Measurements from ENCODE around the gene FGF23.

The FGF23 gene

DNA sequence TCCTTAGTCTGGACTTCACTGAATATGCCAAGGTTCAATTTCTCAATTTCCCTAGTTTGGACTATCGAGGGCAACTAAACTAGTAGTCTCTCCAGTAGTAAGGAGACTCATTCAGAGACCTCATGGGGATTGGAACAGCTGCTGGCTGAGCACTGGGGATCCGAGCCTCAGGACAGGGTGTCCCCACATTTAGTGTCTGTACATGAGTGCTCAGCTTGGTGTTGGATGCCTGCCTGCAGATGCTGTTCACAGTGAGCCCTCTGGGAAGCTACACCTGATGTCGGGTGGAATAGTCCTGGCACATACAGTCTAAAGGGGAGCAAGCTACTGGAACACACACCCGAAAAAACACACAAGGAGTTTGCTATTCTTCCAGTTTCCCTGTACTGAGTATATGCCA lies 820 bp upstream of the FGF23 start:
- no peak for DNase-seq

DNA sequence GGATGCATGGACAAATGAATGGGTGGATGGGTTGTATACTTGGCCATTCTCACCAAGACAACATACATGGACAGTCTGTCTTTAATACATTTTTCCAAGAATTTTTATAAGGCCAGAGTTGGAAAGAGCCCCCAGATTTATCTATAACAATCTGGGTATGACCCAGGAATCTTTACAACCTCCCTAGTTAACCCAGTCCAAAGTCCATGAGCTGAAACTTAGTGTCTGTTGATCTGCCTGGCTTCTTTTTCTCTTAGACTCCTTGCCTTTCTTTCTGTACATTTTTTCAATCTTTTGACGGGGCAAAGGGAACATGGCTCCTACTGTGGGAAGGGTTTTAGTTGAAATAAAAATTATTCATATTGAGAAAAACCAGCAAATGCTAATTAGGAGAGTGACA lies 740 bp downstream of the FGF23 start:
- no peak for DNase-seq

DNA sequence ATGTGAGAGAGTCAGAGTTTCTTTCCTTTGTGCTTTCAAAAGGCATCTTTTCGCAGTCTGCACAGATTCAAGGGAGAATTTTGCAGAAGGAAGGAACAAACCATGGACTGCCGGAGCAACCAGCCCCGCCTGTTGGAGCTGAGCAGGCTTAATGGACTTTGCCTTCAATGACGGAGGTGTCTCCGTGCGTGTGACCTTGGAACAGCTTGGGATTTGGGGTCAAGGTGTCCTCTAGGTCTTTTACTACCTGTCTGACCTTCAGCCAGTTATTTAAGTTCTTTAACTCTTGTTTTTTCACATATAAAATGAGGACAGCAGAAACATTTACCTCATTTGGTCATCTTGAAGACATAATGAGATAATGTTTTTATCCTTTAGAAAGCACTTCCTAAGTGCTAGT lies 4.1 kb downstream of the FGF23 start:
- DNase-seq, result no peak

DNA sequence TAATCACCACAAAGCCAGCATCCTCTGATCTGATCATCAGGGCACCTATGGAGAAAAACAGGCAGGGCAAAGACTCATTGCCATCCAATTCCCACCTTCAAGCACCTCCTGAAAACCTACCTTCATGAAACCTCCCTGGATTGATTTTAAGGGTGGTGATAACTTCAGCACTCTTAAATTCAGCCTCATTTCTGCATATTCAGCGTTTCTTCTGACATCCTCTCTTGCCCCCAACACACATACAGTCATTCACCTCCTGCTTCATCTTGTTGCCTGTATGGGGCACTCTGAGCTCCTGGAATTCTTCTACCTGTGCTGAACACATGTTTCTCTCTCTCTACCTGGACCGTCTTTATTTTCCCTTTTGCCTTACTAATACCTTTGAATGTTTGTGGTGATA lies 6.9 kb downstream of the FGF23 start:
- no peak for DNase-seq

DNA sequence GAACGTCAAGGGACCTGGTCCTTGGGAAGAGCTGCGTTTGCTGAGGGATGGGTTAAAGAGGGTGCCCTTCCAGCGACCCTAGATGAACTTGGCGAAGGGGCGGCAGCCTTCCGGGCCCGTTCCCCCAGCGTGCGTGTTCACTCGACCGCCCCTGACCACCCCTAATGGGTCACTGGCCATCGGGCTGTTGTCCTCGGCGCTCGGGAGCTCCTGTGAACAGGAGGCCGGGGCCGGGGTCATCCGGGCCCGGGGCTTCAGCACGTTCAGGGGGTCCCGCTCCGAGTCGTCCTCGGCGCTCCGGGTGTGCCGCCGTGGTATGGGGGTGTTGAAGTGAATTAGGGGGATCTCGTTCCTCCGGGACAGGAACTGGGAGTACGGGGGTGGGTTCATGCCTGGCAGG lies 9.2 kb downstream of the FGF23 start:
- no peak for DNase-seq

DNA sequence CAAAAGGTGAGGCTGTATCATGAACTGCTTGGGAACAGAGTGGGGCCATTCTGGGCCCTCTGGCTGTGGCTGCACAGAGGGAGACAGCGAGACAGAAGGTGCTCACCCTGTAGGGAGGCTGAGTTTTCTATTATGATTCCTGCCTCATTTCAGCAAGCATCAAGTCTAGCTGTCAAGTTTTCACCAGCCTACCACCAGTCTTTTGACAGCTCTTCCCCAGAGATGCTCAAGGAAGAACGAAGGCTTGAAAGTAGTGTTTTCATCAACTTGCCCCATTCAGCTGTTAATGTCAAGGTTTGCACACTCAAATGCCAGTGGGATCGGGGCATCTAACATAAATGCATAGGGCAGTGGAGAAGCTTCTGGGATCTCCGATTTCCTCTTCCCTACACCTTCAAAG lies 10.0 kb downstream of the FGF23 start:
- DNase-seq, result no peak

DNA sequence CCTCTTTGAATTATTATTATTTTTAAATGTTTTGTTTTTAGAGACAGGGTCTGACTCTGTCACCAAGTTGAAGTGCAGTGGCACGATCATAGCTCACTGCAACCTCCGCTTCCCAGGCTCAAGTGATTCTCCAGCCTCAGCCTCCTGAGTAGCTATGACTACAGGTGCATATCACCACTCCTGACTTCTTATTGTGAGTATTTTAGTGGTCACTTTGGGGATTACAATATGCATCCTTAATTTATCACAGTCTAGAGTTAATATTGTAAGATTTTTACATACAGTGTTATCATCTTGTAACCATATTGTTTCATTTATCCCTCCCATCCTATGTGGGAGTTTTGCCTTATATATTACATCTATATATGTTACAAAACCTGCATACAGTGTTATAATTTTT lies 13.4 kb downstream of the FGF23 start:
- DNase-seq, result no peak

DNA sequence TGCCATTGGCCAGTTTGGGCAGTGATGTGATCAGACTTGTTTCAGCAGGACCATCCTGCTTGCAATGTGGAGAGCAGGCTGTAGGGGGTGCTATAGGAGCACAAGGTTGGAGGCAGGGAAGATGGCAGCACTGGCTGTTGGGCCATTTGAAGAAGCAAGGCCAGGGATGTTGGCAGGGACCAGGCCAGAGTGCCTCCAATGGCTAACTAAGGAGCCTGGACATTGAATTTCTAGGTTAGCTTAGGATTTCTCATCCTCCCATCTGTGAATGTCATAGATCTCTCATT lies 23.5 kb downstream of the FGF23 start:
- DNase-seq, result no peak

DNA sequence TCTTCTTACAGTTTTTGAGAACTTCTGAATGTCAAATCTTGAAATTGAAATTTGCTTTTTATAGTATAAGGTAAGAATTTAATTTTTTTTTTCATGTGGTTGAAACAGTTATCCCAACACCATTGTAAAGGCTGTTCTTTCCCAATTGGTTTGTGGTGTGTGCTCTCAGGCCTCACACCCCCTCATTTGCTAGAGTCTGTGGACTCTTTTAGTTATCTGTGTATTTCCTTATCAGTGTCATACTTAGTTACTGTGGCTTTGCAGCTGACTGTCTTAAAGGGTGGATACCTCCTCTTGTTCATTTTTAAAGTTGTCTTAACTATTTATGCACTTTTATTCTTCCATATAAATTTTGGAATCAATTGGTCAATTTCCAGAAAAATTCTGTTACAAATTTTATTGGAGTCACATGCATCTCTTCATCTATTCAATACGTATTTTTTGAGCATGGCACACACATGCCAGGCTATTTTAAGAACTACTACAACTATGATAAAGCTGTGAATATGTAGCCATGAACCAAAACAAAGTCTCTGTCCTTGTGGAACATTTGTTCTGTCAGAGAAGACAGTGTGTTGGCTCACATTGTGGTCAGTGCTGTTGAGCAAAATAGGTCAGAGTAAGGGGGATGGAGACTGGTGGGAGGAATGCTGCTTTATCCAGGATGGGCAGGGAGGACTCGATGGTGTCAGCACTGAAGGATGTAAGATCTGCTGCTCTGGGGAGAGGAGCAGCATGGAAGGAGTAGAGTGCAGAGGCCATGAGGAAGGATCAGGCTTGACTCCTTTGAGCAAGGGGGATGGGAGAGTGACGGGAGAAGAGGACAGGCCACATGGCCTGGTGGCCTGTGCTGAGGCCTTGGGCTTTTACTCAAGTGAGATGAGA lies 24.1 kb downstream of the FGF23 start:
- no peak for DNase-seq

DNA sequence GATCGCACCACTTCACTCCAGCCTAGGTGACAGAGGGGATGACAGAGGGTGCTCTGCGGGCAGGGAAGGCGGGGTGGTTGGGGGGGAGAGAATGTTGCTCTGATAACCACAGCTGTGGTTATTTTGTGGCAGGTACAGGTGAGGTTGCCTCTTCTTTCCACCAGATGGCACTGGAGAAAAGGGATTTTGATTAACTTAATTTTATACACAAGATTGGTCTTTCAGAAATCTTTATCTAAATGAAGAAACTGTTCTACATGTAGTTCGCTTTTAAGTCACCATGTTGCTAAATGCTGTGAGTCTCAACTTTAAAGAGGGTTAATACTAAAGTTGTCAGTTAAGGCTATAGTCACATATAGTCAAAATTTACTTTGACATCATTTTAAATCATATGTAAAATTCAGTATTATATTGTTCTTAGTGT lies 25.7 kb downstream of the FGF23 start:
- DNase-seq, result no peak

DNA sequence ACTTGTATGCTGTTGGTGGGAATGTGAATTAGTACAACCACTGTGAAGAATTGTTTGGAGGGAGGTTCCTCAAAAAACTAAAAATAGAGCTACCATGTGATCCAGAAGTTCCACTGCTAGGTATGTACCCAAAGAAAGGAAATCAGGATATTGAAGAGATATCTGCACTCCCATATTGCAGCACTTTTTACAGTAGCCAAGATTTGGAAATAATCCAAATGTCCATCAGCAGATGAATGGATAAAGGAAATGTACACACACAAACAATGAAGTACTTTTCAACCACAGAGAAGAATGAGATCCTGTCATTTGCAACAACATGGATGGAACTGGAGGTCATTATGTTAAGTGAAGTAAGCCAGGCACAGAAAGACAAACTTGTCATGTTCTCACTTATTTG lies 32.6 kb downstream of the FGF23 start:
- no peak for DNase-seq

DNA sequence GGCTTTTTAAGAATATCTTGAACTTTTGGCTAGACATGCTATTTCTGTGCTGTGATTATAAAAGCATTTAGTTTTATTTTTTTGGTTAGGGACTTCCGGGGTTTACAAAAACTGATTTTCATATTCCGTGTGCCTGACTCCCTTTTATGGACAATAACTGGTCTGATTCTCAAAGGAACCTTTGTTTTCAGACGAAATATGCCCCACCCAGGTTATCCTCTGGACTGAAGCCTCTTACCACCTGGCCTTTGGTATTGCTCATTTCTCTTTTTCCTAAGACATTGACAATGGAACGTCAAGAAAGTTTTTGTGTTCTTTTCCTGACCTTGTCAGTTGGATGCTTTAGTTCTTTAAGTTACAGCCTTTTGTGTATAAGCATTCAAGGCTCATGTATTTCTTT lies 47.7 kb downstream of the FGF23 start:
- DNase-seq, result no peak

DNA sequence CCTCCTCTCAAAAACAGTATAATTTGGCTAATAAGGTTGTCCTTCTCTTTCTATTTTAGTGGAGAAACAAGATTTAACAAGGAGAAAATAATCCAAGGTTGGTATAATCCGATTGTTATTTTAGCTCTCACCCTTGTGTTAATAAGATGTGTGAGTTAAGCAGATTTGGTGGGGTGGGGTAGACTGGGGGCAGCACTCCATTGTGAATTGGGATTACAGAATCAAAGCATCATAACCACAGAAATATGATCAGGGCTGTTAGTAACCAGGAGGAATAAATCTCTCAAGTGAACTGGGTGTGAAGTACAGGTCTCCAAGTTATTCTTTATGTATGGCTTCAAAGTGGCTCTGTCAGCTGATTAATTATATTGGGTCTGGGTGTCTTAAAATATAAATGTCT lies 48.3 kb downstream of the FGF23 start:
- DNase-seq, result no peak

DNA sequence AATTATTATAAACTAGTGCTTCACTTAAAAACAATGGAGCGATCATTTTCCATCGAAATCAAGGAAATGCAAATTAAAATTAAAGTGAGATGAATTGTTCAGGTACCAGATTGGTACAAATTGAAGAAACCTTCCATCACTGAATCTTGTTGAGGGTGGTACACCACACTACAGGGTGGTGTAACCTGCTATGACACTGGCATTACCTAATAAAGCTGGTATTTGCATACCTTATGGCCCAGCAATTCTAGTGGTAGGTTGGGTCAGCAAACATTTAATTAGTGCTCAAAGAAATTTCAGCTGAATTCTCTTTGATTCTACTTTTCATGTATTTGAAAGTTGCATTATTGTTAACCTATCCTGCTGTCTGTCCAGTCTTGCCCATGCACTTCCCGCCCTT lies 49.3 kb downstream of the FGF23 start:
- no peak for DNase-seq

DNA sequence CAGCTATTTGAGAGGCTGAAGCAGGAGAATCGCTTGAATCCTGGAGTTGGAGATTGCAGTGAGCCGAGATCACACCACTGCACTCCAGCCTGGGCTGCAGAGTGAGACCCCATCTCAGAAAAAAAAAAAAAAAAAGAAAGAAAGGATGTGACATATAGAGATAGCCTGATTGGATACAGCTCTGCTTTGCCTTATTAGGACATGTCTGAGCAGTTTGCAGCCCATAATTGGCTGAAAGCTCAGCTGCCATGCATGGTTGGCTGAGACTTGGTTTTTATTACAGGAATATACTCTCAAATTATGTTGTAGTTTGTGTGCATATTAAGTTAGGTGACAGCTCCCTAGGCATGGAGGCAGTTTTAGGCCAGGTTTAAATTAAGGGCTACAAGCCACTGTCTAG lies 52.2 kb downstream of the FGF23 start:
- no peak for DNase-seq

DNA sequence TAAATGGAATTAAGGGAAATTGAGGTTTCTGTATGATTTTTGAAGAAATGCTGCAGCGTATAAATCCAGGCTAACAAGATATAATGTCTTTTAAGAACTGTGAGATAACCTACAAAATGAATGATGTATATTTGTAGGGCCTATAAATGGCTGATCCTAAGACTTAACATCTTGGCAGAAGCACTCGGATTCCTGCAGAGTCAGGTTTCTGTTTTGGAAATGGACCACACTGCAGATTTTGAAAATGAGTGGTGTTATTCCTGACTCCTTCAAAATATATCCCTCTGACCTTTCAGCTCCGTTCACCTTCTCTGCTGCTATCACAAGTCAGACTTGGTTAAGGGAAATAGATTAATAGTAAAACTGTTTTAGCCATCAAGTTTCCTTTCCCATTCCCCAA lies 53.5 kb downstream of the FGF23 start:
- DNase-seq, result no peak

DNA sequence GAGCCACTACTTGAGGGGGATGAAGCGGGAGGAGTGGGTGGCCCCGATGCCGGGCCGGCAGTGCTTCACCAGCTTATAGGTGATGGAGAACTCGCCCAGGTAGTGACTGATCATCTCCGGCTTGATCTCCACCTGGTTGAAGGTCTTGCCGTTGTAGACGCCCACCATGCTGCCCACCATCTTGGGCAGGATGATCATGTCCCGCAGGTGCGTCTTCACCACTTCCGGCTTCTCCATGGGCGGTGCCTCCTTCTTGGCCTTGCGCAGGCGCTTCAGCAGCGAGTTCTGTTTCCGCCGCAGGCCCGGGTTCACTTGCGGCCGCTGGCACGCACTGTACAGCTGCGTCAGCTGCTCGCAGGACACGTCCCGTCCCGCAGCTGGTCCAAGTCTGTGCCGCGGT lies 55.1 kb downstream of the FGF23 start:
- no peak for DNase-seq

DNA sequence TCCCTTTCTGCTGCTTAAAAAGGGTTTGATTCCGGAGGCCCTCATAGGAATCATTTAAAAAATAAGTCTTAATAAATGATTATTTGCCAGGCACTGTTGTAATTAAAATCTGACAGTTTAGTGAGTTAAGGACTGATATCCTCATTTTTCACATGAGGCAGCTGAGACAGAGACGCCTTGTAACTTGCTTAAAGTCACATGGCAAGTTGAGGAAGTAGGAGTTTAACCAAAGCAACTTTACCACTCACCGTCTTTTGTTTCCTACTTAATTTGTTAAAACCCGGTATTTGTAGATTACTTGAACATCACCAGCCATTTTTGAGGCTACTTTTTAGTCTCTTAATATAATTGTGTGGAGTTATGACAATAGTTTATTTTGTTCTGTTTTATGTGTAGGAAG lies 56.1 kb downstream of the FGF23 start:
- DNase-seq, result no peak

DNA sequence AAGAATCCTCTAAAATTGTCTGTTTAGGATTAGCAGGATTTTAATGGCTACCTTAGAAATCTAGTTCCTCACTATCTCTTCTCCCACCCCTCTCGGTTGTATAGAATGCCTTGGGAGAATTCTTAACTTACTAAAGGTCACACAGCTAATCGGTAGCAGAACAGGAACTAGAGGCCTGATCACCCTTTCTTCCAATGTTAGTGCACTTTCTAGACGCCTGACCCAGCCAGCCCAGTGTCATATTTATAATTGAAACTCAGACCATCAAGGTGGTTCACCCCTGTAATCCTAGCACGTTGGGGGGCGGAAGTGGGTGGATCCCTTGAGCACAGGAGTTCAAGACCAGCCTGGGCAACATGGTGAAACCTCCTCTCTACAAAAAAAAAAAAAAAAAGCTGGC lies 56.8 kb downstream of the FGF23 start:
- no peak for DNase-seq

DNA sequence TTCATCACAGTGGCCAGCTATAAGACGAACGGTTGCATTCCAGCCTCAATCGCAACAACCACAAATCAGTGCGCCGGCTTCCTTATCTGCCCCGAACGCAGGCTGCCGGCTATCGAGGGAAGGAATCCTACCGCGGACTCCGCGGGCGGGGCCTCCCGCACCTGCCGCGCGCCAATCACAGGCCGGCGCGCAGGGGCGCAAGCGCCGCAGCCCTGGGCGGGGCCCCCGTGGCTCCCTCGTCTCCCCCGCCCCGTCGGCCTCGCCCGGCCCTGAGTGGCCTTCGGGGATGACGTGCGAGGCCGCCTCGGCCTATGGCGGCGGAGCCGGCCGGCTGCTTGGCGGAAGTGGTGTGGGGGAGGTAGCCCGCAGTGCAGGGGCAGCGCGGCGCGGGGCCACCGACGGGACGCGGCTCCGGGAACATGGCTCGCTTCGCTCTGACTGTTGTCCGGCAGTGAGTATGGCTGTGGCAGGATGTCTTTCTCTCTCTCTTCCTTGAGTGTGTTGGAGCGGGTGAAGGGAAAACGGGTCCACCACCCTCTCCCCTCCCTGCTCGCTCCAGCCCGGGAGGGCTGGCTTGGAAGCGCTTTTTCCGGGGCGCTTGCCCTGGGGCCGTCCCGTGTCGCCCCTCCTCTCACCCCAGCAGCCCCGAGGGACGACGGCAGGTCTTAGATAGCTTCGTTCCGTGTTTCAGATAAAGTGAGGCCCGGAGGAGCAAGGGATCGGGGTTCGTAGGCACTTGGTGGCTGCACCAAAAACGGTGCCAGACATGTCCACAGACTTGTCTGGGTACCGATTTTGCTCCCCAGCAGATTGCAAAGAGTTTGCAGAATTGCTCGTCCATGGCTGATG lies 58.4 kb downstream of the FGF23 start, which contains the start of gene TIGAR:
Gene TIGAR, plus strand, starts transcription at position 361 of the 849 bp plus-strand sequence. Its CDS starts 59 bp downstream, at position 420.
- DNase-seq, result peak; percentile 82

DNA sequence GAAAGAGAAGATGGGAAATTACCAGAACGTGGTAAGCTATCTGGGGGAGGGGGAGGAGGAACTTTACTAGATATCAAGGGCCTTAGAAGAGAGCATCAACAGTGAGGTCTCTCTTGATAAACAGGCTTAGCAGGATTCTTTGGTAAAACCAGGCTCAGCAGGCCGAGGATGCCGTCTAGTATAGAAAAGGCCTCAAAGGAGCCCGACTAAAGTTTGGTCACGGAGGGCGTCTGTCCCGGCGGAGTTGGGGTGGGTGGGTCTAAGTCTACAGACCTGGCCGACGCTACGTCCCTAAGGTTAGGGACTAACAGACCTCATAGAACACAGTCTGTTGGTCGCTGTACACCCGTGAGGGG lies 59.0 kb downstream of the FGF23 start:
- DNase-seq, result no peak
